H1 (cell line): ENCODE data around the gene GCK. TPM values are rescaled to one million over a fixed set of nuclear protein-coding genes. Genes with fewer than 3 reads are reported as not detected.
A peak's percentile ranks its signal among the peaks of the same experiment; 100 is the strongest.

Experiments
- CTCF ChIA-PET: fragments of 300-600 bp; sonication (Branson Sonifier 250); formaldehyde crosslinking; loops from one replicate; lab custom pipeline; 2021; ENCODE audit not compliant: partially characterized antibody; lab: Charles Lee
- POLR2A ChIA-PET: fragments of 300-600 bp; sonication (Branson Sonifier 250); formaldehyde crosslinking; loops from one replicate; lab custom pipeline; 2021; ENCODE audit warnings: inconsistent platforms; ENCODE audit not compliant: partially characterized antibody; lab: Charles Lee
- DNase-seq, 2 experiments: peaks; one replicate each; pipeline versions ENCODE4 v3.0.0 to v3.0.0-alpha.2; 2010 to 2022; ENCODE audit warnings: low spot score in 2 of 2, low read depth in 1 of 2, mixed read lengths in 1 of 2
- FAIRE-seq: peaks from 2 replicates; lab custom pipeline; 2011; peaks lifted over from hg19 to GRCh38; lab: Jason Lieb, UNC
- H2AFZ ChIP-seq: 2 replicates; pipeline ENCODE4 v1.8.1; 2012; ENCODE audit warnings: low read length, inconsistent platforms
- H2AK5ac ChIP-seq: 2 replicates; pipeline ENCODE4 v1.6.1; 2013; ENCODE audit warnings: low read depth, low read length
- H2BK120ac ChIP-seq: replicated peaks from 2 replicates; pipeline ENCODE3; 2013; ENCODE audit warnings: low read depth, low read length, inconsistent platforms
- H2BK12ac ChIP-seq: 2 replicates; pipeline ENCODE4 v1.6.1; 2013; ENCODE audit warnings: low read depth, low read length
- H2BK15ac ChIP-seq: 2 replicates; pipeline ENCODE4 v1.6.1; 2013; ENCODE audit warnings: low read length
- H2BK20ac ChIP-seq: 2 replicates; pipeline ENCODE4 v1.6.1; 2013; ENCODE audit warnings: low read length
- H2BK5ac ChIP-seq: 2 replicates; pipeline ENCODE4 v1.6.1; 2013; ENCODE audit warnings: low read depth, low read length
- H3K14ac ChIP-seq: 2 replicates; pipeline ENCODE4 v1.6.1; 2013; ENCODE audit warnings: inconsistent platforms; ENCODE audit not compliant: insufficient read length
- H3K18ac ChIP-seq: 2 replicates; pipeline ENCODE4 v1.6.1; 2013; ENCODE audit warnings: low read length; ENCODE audit errors: extremely low read depth
- H3K23ac ChIP-seq: 2 replicates; pipeline ENCODE4 v1.6.1; 2013; ENCODE audit warnings: inconsistent platforms; ENCODE audit not compliant: insufficient read length
- H3K23me2 ChIP-seq: 2 replicates; pipeline ENCODE4 v1.6.1; 2013; ENCODE audit warnings: low read depth, low read length
- H3K27ac ChIP-seq: 2 replicates; pipeline ENCODE4 v1.6.1; 2011; ENCODE audit warnings: low read depth, low read length, inconsistent platforms
- H3K27me3 ChIP-seq, 4 experiments: replicated peaks in 1 of 4; 1 replicate in 1 of 4; 2 replicates in 3 of 4; pipeline versions ENCODE4 v1.6.1 to v1.8.1; 2011 to 2013; ENCODE audit warnings: low read length in 3 of 4, mild to moderate bottlenecking in 3 of 4, inconsistent platforms in 2 of 4, mixed read lengths in 2 of 4, moderate library complexity in 1 of 4; ENCODE audit not compliant: control insufficient read depth in 3 of 4, insufficient read depth in 3 of 4; ENCODE audit errors: extremely low read depth in 1 of 4
- H3K36me3 ChIP-seq, 4 experiments: 2 replicates each; pipeline versions ENCODE4 v1.6.1 to v1.8.1; 2011 to 2013; ENCODE audit warnings: mild to moderate bottlenecking in 4 of 4, low read length in 3 of 4, moderate library complexity in 2 of 4, control low read depth in 1 of 4, inconsistent platforms in 1 of 4; ENCODE audit not compliant: insufficient read depth in 4 of 4, control insufficient read depth in 2 of 4
- H3K4ac ChIP-seq: replicated peaks from 2 replicates; pipeline ENCODE3; 2013; ENCODE audit warnings: low read length, low read depth, mixed read lengths, inconsistent platforms; ENCODE audit not compliant: insufficient read length
- H3K4me1 ChIP-seq, 4 experiments: replicated peaks in 1 of 4; 1 replicate in 1 of 4; 2 replicates in 3 of 4; pipeline versions ENCODE4 v1.6.1 to v1.8.1; 2011 to 2013; ENCODE audit warnings: low read length in 3 of 4, inconsistent platforms in 2 of 4, mixed read lengths in 1 of 4; ENCODE audit not compliant: insufficient read depth in 4 of 4, control insufficient read depth in 3 of 4
- H3K4me2 ChIP-seq, 2 experiments: 2 replicates each; pipeline versions ENCODE4 v1.6.1 to v1.8.1; 2011 to 2013; ENCODE audit warnings: low read depth in 2 of 2, low read length in 2 of 2, control low read depth in 1 of 2, inconsistent platforms in 1 of 2, mild to moderate bottlenecking in 1 of 2; ENCODE audit not compliant: insufficient read depth in 1 of 2
- H3K4me3 ChIP-seq, 4 experiments: fragments of 200-600, 300-600 bp in 1 of 4; sonication (generic), shearing (Covaris generic), sonication (Bioruptor Twin) in 1 of 4; 2 replicates each; pipeline versions ENCODE4 v1.5.1 to v1.8.1; 2011 to 2016; ENCODE audit warnings: low read length in 4 of 4, low read depth in 3 of 4, control low read depth in 2 of 4, inconsistent platforms in 2 of 4, mild to moderate bottlenecking in 2 of 4, mixed read lengths in 1 of 4, moderate library complexity in 1 of 4; ENCODE audit not compliant: insufficient read depth in 2 of 4; ENCODE audit errors: extremely low read depth in 1 of 4
- H3K56ac ChIP-seq: replicated peaks from 2 replicates; pipeline ENCODE3; 2013; ENCODE audit warnings: low read depth, mild to moderate bottlenecking, mixed read lengths, low read length, inconsistent platforms; ENCODE audit not compliant: insufficient read length
- H3K79me1 ChIP-seq: 2 replicates; pipeline ENCODE4 v1.6.1; 2013; ENCODE audit warnings: low read depth, low read length, control low read depth
- H3K79me2 ChIP-seq, 2 experiments: 2 replicates each; pipeline versions ENCODE4 v1.6.1 to v1.8.1; 2012 to 2013; ENCODE audit warnings: low read length in 2 of 2, mild to moderate bottlenecking in 2 of 2, inconsistent platforms in 1 of 2; ENCODE audit not compliant: insufficient read depth in 2 of 2, control insufficient read depth in 1 of 2
- H3K9ac ChIP-seq, 4 experiments: replicated peaks in 1 of 4; 1 replicate in 1 of 4; 2 replicates in 3 of 4; pipeline versions ENCODE4 v1.6.1 to v1.8.1; 2011 to 2013; ENCODE audit warnings: low read depth in 3 of 4, low read length in 3 of 4, control low read depth in 2 of 4, mild to moderate bottlenecking in 2 of 4, moderate library complexity in 2 of 4, inconsistent platforms in 1 of 4; ENCODE audit errors: extremely low read depth in 1 of 4
- H3K9me3 ChIP-seq, 2 experiments: 2 replicates each; pipeline versions ENCODE4 v1.6.1 to v1.8.1; 2012 to 2013; ENCODE audit warnings: mild to moderate bottlenecking in 2 of 2, moderate library complexity in 2 of 2, control low read depth in 1 of 2, inconsistent platforms in 1 of 2, low read depth in 1 of 2, low read length in 1 of 2, mixed read lengths in 1 of 2; ENCODE audit not compliant: insufficient read depth in 2 of 2
- H4K20me1 ChIP-seq, 2 experiments: replicated peaks in 1 of 2; 2 replicates each; pipeline versions ENCODE3 to v1.8.1; 2011 to 2013; ENCODE audit warnings: inconsistent platforms in 2 of 2, low read length in 2 of 2, mild to moderate bottlenecking in 1 of 2; ENCODE audit not compliant: insufficient read depth in 2 of 2, control insufficient read depth in 1 of 2
- H4K5ac ChIP-seq: 2 replicates; pipeline ENCODE4 v1.6.1; 2013; ENCODE audit warnings: low read length, low read depth, mixed read lengths, inconsistent platforms; ENCODE audit not compliant: insufficient read length
- H4K8ac ChIP-seq: 2 replicates; pipeline ENCODE4 v1.8.0; 2013; ENCODE audit warnings: mild to moderate bottlenecking, moderate library complexity, low read length, inconsistent platforms; ENCODE audit not compliant: insufficient read depth; ENCODE audit errors: extremely low read depth
- H4K91ac ChIP-seq: replicated peaks from 2 replicates; pipeline ENCODE3; 2013; ENCODE audit warnings: low read length, mixed read lengths, inconsistent platforms; ENCODE audit not compliant: insufficient read length
- KDM1A ChIP-seq: fragments of 200-600, 300-600 bp; sonication (generic); IDR thresholded peaks from 2 replicates; pipeline ENCODE4 v1.7.1; 2016; ENCODE audit warnings: mild to moderate bottlenecking, low read length, borderline replicate concordance
- NANOG ChIP-seq: IDR thresholded peaks from 2 replicates; pipeline ENCODE4 v1.6.1; 2011; ENCODE audit warnings: low read length, low read depth, mild to moderate bottlenecking, inconsistent platforms; ENCODE audit not compliant: insufficient read depth, poor library complexity, severe bottlenecking
- RNF2 ChIP-seq: fragments of 200-900, 300-1000 bp; sonication (generic); IDR thresholded peaks from 2 replicates; pipeline ENCODE4 v1.7.1; 2016; ENCODE audit warnings: borderline replicate concordance, low read depth, mild to moderate bottlenecking, antibody characterized with exemption, low read length; ENCODE audit not compliant: poor library complexity, severe bottlenecking; ENCODE audit errors: missing control alignments
- TEAD4 ChIP-seq: IDR thresholded peaks from 2 replicates; pipeline ENCODE4 v1.6.1; 2012; ENCODE audit warnings: low read depth, low read length, inconsistent platforms, mixed read lengths
- YY1 ChIP-seq: IDR thresholded peaks from 2 replicates; pipeline ENCODE4 v1.6.1; 2011; ENCODE audit warnings: low read depth, mild to moderate bottlenecking, low read length
- WGBS, 2 experiments: shearing (Covaris generic) in 1 of 2; methylation state at CpG; one replicate each; pipeline versions ENCODE4 v1.1.6 to v1.1.7; 2013 to 2015; ENCODE audit warnings: low lambda C conversion rate in 2 of 2, mixed read lengths in 2 of 2, inconsistent platforms in 1 of 2, low coverage in 1 of 2, missing lambda C conversion rate in 1 of 2; ENCODE audit not compliant: insufficient replicate concordance in 2 of 2, insufficient coverage in 1 of 2, insufficient read length in 1 of 2; ENCODE audit errors: extremely low coverage in 1 of 2, missing lambda C conversion rate in 1 of 2; 5-methylcytosine and 5-hydroxymethylcytosine counted together
- polyA plus RNA-seq, 7 experiments: library from polyadenylated mRNA; depleted of rRNA in 3 of 7; stranded (reverse) in 5 of 7; unstranded in 2 of 7; fragments of >200 nt in 5 of 7; fragments of 200-250 nt in 2 of 7; gene quantifications; 1 replicate in 5 of 7; 2 replicates in 1 of 7; 4 replicates in 1 of 7; pipeline versions ENCODE4 v1.2.1 to v1.2.3, GENCODE V29; 2011 to 2013; ENCODE audit warnings: missing spikeins in 2 of 7, mixed read lengths in 2 of 7
- total RNA-seq: library from RNA; stranded (reverse); fragmentation: NEBNext Ultra II Directional; extraction: Animal tissue kit (Norgen Biotek cat#: 25700); gene quantifications from 2 replicates; pipeline ENCODE4 v1.2.1, GENCODE V29; 2021
- TF ChIP-seq, protein P1 (sequence below): IDR thresholded peaks from 2 replicates; pipeline ENCODE4 v1.6.1; 2011; ENCODE audit warnings: low read length, improper control_type of control experiment

The GCK gene
- total and polyA plus RNA-seq, 2 of the 8 experiments (the other 6 are each of a cell fraction or from before 2014, with no cell fraction given) = 2.4 to 4.9 TPM

- peak; percentile 75 for FAIRE-seq
- H3K23ac ChIP-seq = no peak overlapping the region
- TF ChIP-seq YY1 (no peak), TEAD4 (no peak), KDM1A (no peak), NANOG (no peak), RNF2 (no peak)
- TF ChIP-seq, protein P1, sequence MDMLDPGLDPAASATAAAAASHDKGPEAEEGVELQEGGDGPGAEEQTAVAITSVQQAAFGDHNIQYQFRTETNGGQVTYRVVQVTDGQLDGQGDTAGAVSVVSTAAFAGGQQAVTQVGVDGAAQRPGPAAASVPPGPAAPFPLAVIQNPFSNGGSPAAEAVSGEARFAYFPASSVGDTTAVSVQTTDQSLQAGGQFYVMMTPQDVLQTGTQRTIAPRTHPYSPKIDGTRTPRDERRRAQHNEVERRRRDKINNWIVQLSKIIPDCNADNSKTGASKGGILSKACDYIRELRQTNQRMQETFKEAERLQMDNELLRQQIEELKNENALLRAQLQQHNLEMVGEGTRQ = peak; percentile 23; the same call in 1 of the 2 replicates
Observed at GRCh38 chr7:44131173-44132029, 57.8 kb downstream of the GCK start.

More at GRCh38 chr7:44131173-44132029, 57.8 kb downstream of the GCK start:
- H3K4me1 ChIP-seq = peaks cover 0 to 12% (median 3%) of the 10 kb centered on the region in 4 experiments; a peak in 4 of 7 replicates
- no peak overlapping the region for H2BK12ac ChIP-seq
- H3K4me2 ChIP-seq = no peak overlapping the region
- H2BK15ac ChIP-seq = no peak overlapping the region
- no peak overlapping the region for H3K4ac ChIP-seq
- H3K27ac ChIP-seq = no peak overlapping the region
- peaks cover 0 to under 1% of the 10 kb centered on the region in 2 experiments for H4K20me1 ChIP-seq
- no peaks in the 10 kb centered on the region for H3K36me3 ChIP-seq
- peaks cover 0 to 16% (median 6%) of the 10 kb centered on the region in 4 experiments; a peak in 6 of 7 replicates for H3K27me3 ChIP-seq
- no peak overlapping the region for H4K8ac ChIP-seq
- H2BK5ac ChIP-seq = no peak overlapping the region
- no peak overlapping the region for H3K56ac ChIP-seq
- 73% methylated on average over 12 of the region's 12 CpGs; no CpG with 5 or more reads in 1 of the 2 experiments for WGBS, 2 experiments
- no peak overlapping the region for H2BK20ac ChIP-seq
- no peak overlapping the region for H3K9ac ChIP-seq
- H3K14ac ChIP-seq = no peak overlapping the region
- no peak for DNase-seq
- no peaks in the 10 kb centered on the region for H3K9me3 ChIP-seq
- no peak overlapping the region for H2BK120ac ChIP-seq
- H4K5ac ChIP-seq = no peak overlapping the region
- ChIA-PET CTCF (interaction anchor here (0.6 to 4.2 kb wide), 30 partner anchors 8 to 299 kb away, joined by 3 to 45 read pairs (median 4); partner anchors contain the start of genes DBNL and YKT6), POLR2A (interaction anchor here (0.8 to 2.2 kb wide), 4 partner anchors 8 to 15 kb away, joined by 3 to 9 read pairs (median 4); partner anchors contain the start of gene POLD2)
- H3K79me1 ChIP-seq = no peaks in the 10 kb centered on the region
- no peak overlapping the region for H3K18ac ChIP-seq
- H3K4me3 ChIP-seq = no peak overlapping the region
- H4K91ac ChIP-seq = no peak overlapping the region
- no peak overlapping the region for H2AFZ ChIP-seq
- H2AK5ac ChIP-seq = peak overlapping the region; percentile 43
- no peaks in the 10 kb centered on the region for H3K79me2 ChIP-seq
- no peaks in the 10 kb centered on the region; the same call in 1 of the 2 replicates for H3K23me2 ChIP-seq
